Posterior cingulate gyrus (tissue), 11 donors: ENCODE data around the gene CCNJL.
"Not testable (repeated sequence)": the region's sequence is repeated elsewhere in the genome, so short reads cannot be mapped to it uniquely, and the experiment has no call there.

Source experiments
- DNase-seq, 10 donors: peaks; one replicate each; pipeline versions ENCODE4 v3.0.0 to v3.0.0-alpha.2; 2020 to 2021; ENCODE audit warnings: mixed read lengths in 3 of 10
- intact Hi-C: fragments of 100-400 bp; cut with DNase I; formaldehyde crosslinking; loops from one replicate; pipeline ENCODE4 v1.15.1; 2023

The CCNJL gene

DNA sequence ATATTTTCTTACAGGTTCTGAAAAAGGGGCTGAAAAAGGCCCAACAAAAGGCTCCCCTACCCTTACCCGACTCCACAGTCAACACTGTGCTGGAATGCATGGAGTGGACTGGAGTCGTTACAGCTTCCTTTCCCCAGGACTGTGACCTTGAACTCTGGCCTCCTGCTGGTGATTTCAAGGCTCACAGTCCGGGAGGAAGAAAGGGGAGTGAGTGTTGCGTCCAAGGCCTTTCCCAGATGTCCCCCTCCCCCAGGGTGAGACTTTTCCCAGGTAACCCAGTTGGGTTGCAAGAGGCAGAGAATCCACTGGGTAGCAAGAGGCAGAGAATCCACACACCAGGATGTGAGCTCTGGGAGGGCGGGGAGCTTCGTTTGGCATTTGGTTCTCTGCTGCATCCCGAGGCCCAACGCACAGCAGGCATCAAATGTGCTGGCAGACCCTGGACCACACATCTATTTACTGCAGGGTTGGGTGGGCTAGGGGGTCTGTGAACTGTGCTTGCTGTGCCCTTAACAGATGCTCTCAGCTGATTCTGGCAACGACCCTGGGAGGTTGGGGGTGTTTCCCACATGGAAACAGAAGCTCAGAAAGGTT lies 45.5 kb downstream of the CCNJL start:
- peak in 1 of 10 donors; percentile 65 for DNase-seq
- intact Hi-C loops, result no loop called here

- peak in 2 of 10 donors; percentile 33 to 35 for DNase-seq
- intact Hi-C loops, result no loop called here
These were observed 46.3 kb downstream of the CCNJL start for GRCh38 chr5:160266044-160266443.

- intact Hi-C loops, result no loop called here
- peak in 1 of 10 donors; percentile 0 for DNase-seq
These were observed 49.0 kb downstream of the CCNJL start for GRCh38 chr5:160263326-160263855.

- DNase-seq, result peak in 2 of 10 donors; percentile 29 to 45
- intact Hi-C loops, result no loop called here
These were observed 50.0 kb downstream of the CCNJL start for GRCh38 chr5:160262151-160263074.

DNA sequence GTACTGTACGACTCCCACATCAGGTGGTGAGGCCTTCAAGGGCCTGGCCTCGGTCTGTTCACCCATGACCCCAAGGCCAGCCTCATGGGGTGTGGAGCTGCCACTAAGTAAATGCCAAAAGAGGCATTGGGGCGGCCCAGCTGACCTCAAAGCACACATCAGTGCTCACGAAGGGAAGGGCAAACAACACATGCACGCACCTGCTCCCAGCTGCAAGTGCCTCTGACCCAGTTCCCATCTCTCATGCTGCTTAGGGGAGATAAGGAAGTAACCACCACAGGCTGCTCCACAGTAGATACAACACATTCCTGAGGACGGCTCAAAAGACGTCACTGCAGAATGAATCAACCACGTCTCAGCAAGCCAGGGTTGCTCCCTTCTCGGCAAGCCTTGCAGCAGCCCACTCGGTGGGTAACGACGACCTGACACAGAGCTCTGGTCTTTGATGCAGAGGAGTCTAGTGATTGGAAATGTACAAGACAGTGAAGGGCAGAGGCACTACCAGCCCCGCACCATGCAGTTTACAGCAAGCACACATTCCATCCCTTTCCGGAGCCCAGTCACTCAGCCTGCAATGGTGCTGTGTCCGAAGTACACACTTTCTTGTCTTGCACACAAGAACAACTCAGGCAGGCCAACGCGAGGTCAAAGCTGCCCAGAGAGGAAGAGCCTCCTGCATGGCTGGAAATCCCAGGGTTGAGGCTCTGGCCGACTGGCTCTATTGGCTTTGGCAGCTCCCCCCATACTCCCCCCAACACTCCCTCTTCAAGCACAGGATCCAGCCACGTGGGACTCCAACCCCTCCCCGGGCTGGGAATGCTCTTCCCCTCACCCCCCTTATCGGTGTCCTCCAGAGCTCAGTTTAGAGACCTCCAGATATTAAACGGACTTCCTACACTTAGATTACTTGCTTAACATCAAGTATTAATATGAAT lies 51.2 kb downstream of the CCNJL start:
- intact Hi-C loops, result no loop called here

GRCh38 chr5:160260006-160260775 lies 52.2 kb downstream of the CCNJL start:
- intact Hi-C loops, result no loop called here
- peak in 1 of 10 donors; percentile 36 for DNase-seq

More for the DNA sequence above, 51.2 kb downstream of the CCNJL start:
- DNase-seq, result peak in 2 of 10 donors; percentile 47 to 51

DNA sequence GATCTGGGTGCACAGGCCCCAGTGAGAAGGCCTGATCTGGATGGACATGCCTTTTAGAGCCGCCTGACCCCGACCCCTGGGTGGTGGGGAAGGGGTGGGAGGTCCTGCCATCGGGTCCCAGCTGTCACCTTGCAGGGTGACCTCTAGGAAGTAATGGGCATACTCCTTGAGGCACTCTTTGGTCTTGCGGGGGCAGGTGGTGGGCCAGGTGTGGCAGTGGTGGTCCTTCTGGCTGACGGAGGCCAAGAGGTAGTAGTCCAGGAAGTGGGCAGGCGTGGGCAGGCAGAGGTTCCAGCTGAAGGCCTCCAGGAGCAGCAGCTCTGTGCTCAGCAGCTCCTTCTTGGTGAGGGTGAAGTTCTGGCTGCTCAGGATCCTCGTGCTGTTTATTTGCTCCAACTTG lies 53.0 kb downstream of the CCNJL start:
- intact Hi-C loops, result no loop called here
- peak in 1 of 10 donors; percentile 62 for DNase-seq

DNA sequence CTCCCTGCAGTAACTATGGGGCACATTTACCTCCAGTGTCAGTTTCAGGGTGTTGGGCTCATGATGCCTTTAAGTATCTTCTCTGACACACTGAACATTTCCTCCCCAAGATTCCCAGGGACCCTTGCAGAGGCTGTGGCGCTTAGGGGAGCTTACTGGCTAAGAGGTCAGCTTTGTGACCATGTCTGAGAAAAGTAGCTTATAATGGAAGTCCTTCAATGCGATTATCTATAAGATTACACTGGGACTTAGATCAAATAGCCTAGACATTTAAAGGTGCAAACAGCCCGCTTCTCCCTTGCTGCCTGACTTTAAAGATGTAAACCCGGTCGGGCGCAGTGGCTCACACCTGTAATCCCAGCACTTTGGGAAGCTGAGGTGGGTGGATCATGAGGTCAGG lies 57.7 kb downstream of the CCNJL start:
- intact Hi-C loops, result no loop called here

GRCh38 chr5:160253441-160253840 lies 58.9 kb downstream of the CCNJL start:
- peak in 2 of 10 donors; percentile 84 to 89 for DNase-seq
- intact Hi-C loops, result no loop called here

More for the DNA sequence above, 57.7 kb downstream of the CCNJL start:
- peak in 2 of 10 donors; percentile 12 to 31 for DNase-seq

GRCh38 chr5:160252916-160253315 lies 59.4 kb downstream of the CCNJL start:
- DNase-seq, result no peak
- intact Hi-C loops, result no loop called here

GRCh38 chr5:160251406-160252155 lies 60.8 kb downstream of the CCNJL start:
- intact Hi-C loops, result no loop called here
- DNase-seq, result peak in 1 of 10 donors; percentile 62

DNA sequence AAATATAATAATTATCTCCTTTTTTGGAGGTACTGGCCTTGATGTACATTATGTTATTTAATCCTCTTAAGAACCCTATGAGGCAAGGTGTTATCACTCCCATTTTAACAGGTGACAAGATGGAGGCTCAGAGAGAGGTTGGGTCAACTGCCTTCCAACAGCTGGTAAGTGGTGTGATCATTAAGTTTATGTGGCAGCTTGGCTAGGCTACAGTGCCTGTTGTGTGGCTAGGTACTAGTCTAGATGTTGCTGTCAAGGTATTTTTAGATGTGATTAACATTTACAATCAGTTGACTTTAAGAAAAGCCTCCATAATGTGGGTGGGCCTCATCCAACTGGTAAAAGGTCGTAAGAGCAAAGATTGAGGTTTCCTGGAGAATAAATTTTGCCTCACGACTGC lies 61.5 kb downstream of the CCNJL start:
- DNase-seq, result no peak
- intact Hi-C loops, result no loop called here

- intact Hi-C loops, result no loop called here
- peak in 2 of 10 donors; percentile 8 to 46 for DNase-seq
These were observed 62.1 kb downstream of the CCNJL start for GRCh38 chr5:160250226-160250625.

GRCh38 chr5:160249570-160249969 lies 62.8 kb downstream of the CCNJL start:
- intact Hi-C loops, result not testable (repeated sequence)
- DNase-seq, result peak in 1 of 10 donors; percentile 15

DNA sequence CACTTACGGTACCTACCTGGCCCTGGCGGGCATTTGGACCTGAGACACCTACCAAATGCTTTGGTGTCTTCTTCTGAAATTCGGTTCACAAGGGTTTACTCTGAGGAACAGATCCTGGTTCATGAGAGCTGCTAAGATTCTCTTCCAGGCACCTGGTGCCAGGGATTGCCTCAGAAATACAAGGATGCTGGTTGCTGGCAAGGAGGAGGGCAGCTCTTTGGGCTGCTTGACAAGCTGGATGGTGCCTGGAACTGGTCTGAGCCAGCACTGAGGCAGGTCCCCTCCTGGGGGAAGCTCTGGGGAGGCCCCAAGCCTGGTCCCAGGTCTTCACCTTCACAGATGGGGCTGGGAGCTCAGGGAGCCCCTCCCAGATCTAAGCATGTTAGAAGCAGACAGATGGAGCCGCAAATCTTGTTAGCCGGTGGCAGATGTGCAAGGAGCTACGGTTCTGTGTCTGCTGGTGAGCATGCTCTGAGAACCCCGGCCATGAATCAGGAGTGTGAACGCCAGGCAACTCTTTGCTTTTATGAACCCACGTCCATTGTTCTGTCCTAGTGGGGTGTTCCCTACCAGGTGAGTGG lies 66.8 kb downstream of the CCNJL start:
- intact Hi-C loops, result no loop called here
- peak in 4 of 10 donors; percentile 19 to 78 (median 48) for DNase-seq

GRCh38 chr5:160242145-160242544 lies 70.2 kb downstream of the CCNJL start:
- DNase-seq, result no peak
- intact Hi-C loops, result no loop called here

- no peak for DNase-seq
- intact Hi-C loops, result no loop called here
These were observed 72.0 kb downstream of the CCNJL start for GRCh38 chr5:160240350-160240749.

DNA sequence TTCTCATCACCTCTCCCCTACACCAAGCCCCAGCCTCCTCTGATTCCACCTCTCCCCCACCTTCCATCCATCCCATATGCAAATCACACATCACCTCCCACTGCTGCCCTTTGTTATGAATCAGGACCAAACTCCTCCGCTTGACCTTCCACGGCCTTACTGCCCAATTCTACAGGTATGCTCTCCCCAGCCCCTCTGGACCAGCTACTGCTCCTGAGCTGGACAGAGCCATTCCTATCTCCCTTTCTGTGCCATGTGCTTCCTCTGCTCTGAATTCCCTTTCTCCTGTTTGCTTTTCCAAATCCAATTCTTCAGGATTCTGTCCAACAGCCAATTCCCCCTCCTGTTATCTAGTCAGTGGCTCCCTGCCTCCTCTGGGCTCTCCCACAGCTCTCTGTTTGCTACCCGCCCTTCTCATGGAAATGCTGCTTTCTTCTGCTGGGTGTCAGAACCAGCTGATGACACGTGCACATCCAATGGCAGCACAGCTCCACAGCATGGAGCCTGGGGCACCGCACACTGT lies 74.7 kb downstream of the CCNJL start:
- intact Hi-C loops, result no loop called here
- DNase-seq, result peak in 1 of 10 donors; percentile 66
